GM20431 (cell line): Measurements from ENCODE around the gene HCRTR1.

ENCODE experiments used
- in situ Hi-C: fragments of 300-500 bp; cut with MseI, MboI; formaldehyde crosslinking; loops from one replicate; pipeline ENCODE4 v1.15.0; 2020; ENCODE audit warnings: low sequenced_read_pairs; ENCODE audit not compliant: unreplicated experiment

Gene HCRTR1

DNA sequence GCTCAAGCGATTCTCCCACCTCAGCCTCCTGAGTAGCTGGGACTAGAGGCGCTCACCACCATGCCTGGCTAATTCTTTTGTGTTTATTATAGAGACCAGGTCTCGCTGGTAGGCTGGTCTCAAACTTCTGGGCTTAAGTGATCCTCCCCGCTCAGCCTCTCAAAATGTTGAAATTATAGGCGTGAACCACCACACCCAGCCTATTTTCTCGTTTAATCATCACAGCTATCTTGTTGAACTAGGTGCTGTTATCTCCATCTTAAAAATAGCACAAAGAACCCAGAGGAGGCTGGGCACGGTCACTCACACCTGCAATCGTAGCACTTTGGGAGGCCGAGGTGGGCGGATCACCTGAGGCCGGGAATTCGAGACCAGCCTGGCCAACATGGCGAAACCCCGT lies 58.3 kb downstream of the HCRTR1 start:
- in situ Hi-C loops, result no loop called here
